CD14-positive monocyte (primary cell): Measurements from ENCODE around the gene NDST1. TPM values are rescaled to one million over a fixed set of nuclear protein-coding genes. Genes with fewer than 3 reads are reported as not detected.

Experiments
- DNase-seq, 3 donors: peaks; one replicate each; pipeline ENCODE4 v3.0.0-alpha.2; 2011 to 2022
- H2AFZ ChIP-seq: 2 replicates; pipeline ENCODE4 v1.6.0; 2012; ENCODE audit warnings: mild to moderate bottlenecking, low read depth, low read length, inconsistent platforms; ENCODE audit not compliant: insufficient read depth, poor library complexity, severe bottlenecking
- H3K27ac ChIP-seq, 2 donors: 1 replicate in 1 of 2; 2 replicates in 1 of 2; pipeline ENCODE4 v1.5.1; 2012 to 2013; ENCODE audit warnings: low read length in 2 of 2, control low read depth in 1 of 2, inconsistent platforms in 1 of 2, low read depth in 1 of 2, mild to moderate bottlenecking in 1 of 2
- H3K27me3 ChIP-seq, 2 donors: one replicate each; pipeline versions ENCODE4 v1.6.0 to v1.6.1; 2011 to 2013; ENCODE audit warnings: low read length in 2 of 2; ENCODE audit not compliant: control insufficient read depth in 2 of 2, insufficient read depth in 2 of 2
- H3K36me3 ChIP-seq, 2 donors: replicated peaks in 1 of 2; 1 replicate in 1 of 2; 2 replicates in 1 of 2; pipeline versions ENCODE4 v1.5.1 to v1.6.1; 2012 to 2013; ENCODE audit warnings: low read length in 2 of 2, control low read depth in 1 of 2, inconsistent platforms in 1 of 2, mild to moderate bottlenecking in 1 of 2; ENCODE audit not compliant: insufficient read depth in 2 of 2, control insufficient read depth in 1 of 2
- H3K4me1 ChIP-seq, 2 donors: 1 replicate in 1 of 2; 2 replicates in 1 of 2; pipeline versions ENCODE4 v1.5.1 to v1.6.1; 2012 to 2013; ENCODE audit warnings: low read length in 2 of 2, control low read depth in 1 of 2, inconsistent platforms in 1 of 2, mild to moderate bottlenecking in 1 of 2, moderate library complexity in 1 of 2; ENCODE audit not compliant: insufficient read depth in 2 of 2, control insufficient read depth in 1 of 2
- H3K4me2 ChIP-seq: replicated peaks from 2 replicates; pipeline ENCODE3; 2012; ENCODE audit warnings: low read length, moderate library complexity, mild to moderate bottlenecking; ENCODE audit not compliant: poor library complexity, severe bottlenecking; ENCODE audit errors: extremely low read depth
- H3K4me3 ChIP-seq, 3 experiments: fragments of 200-600 bp in 1 of 3; sonication (generic) in 1 of 3; replicated peaks in 1 of 3; 1 replicate in 2 of 3; 2 replicates in 1 of 3; pipeline ENCODE4 v1.5.1; 2011 to 2013; ENCODE audit warnings: low read length in 3 of 3, mild to moderate bottlenecking in 3 of 3, control low read depth in 2 of 3, low read depth in 2 of 3, inconsistent platforms in 1 of 3, moderate library complexity in 1 of 3
- H3K79me2 ChIP-seq: 2 replicates; pipeline ENCODE4 v1.6.0; 2012; ENCODE audit warnings: mild to moderate bottlenecking, control low read depth, inconsistent platforms, low read length, moderate library complexity; ENCODE audit not compliant: insufficient read depth
- H3K9ac ChIP-seq: 2 replicates; pipeline ENCODE4 v1.6.0; 2017; ENCODE audit warnings: low read length, mild to moderate bottlenecking; ENCODE audit not compliant: insufficient read depth, poor library complexity, severe bottlenecking
- H3K9me3 ChIP-seq, 2 donors: replicated peaks in 1 of 2; 1 replicate in 1 of 2; 2 replicates in 1 of 2; pipeline versions ENCODE4 v1.5.1 to v1.6.1; 2012 to 2013; ENCODE audit warnings: low read length in 2 of 2, control low read depth in 1 of 2; ENCODE audit not compliant: control insufficient read depth in 1 of 2, insufficient read depth in 1 of 2
- H4K20me1 ChIP-seq: 2 replicates; pipeline ENCODE4 v1.6.0; 2012; ENCODE audit warnings: mild to moderate bottlenecking, low read length, control low read depth, moderate library complexity; ENCODE audit not compliant: insufficient read depth
- H3K27ac Mint-ChIP-seq, 7 donors: one replicate each; pipeline ENCODE4 v1.8.0; 2020; ENCODE audit warnings: mild to moderate bottlenecking in 7 of 7, mixed read lengths in 7 of 7, moderate library complexity in 6 of 7, inconsistent platforms in 2 of 7
- H3K27me3 Mint-ChIP-seq, 3 donors: one replicate each; pipeline ENCODE4 v1.8.0; 2021 to 2022; ENCODE audit warnings: low read depth in 3 of 3, mild to moderate bottlenecking in 3 of 3, mixed read lengths in 3 of 3, moderate library complexity in 3 of 3, inconsistent platforms in 1 of 3
- H3K36me3 Mint-ChIP-seq, 2 donors: one replicate each; pipeline ENCODE4 v1.8.0; 2020; ENCODE audit warnings: mixed read lengths in 2 of 2, inconsistent platforms in 1 of 2, mild to moderate bottlenecking in 1 of 2
- H3K4me1 Mint-ChIP-seq: one replicate; pipeline ENCODE4 v1.8.0; 2020; ENCODE audit warnings: mild to moderate bottlenecking, mixed read lengths
- H3K4me3 Mint-ChIP-seq, 2 donors: one replicate each; pipeline ENCODE4 v1.8.0; 2020; ENCODE audit warnings: mild to moderate bottlenecking in 2 of 2, mixed read lengths in 2 of 2, moderate library complexity in 1 of 2
- H3K9me3 Mint-ChIP-seq, 7 donors: one replicate each; pipeline ENCODE4 v1.8.0; 2020 to 2022; ENCODE audit warnings: mixed read lengths in 7 of 7, mild to moderate bottlenecking in 6 of 7, moderate library complexity in 6 of 7, inconsistent platforms in 2 of 7
- CTCF ChIP-seq: fragments of 200-600 bp; IDR thresholded peaks from one replicate; pipeline ENCODE4 v1.8.0; 2022; ENCODE audit warnings: antibody characterized with exemption, mild to moderate bottlenecking
- WGBS: methylation state at CpG from one replicate; pipeline ENCODE4 v1.1.5; 2013; ENCODE audit warnings: missing lambda C conversion rate; ENCODE audit not compliant: insufficient coverage; 5-methylcytosine and 5-hydroxymethylcytosine counted together
- intact Hi-C, 2 donors: fragments of 100-400 bp; cut with micrococcal nuclease; formaldehyde crosslinking; loops; one replicate each; pipeline versions ENCODE4 v1.15.0 to v1.15.1; 2023
- polyA plus RNA-seq, 3 donors: library from polyadenylated mRNA; depleted of rRNA in 1 of 3; unstranded in 2 of 3; stranded (reverse) in 1 of 3; fragments of 300-500 nt in 2 of 3; fragments of >200 nt in 1 of 3; fragmentation: Illumina TruSeq in 2 of 3; gene quantifications; 1 replicate in 2 of 3; 2 replicates in 1 of 3; pipeline ENCODE4 v1.2.3, GENCODE V29; 2012 to 2021

NDST1 gene
- polyA plus RNA-seq, 3 donors, result 7.0 to 18.9 (median 7.5) TPM

DNA sequence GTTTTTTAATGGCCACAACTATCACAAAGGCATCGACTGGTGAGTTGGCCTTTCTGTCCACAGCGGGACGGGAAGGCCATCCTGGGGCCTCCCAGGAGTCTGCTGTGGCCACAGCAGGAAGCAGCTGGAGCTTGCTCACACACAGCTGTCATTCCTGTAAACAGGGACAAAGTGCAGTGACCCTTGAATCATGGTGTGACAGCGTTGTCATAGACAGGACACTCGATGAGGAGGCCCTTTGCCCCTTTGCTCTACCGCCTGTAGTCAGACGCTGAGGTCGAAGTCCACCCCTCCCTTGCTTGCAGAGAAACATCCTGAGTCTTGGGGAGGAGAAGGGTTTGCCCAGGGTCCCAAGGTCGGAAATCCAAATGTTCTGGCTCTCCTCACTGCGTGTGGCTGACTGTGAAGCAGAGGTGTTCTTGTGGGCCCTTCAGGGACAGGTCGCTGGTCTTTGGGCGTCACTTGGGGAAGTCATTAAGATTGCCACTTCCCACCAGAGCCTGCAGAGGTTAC is 35.1 kb downstream of the NDST1 start:
- no peaks in the 10 kb centered on the region for H3K4me1 ChIP-seq
- no peak overlapping the region for H3K4me2 ChIP-seq
- Mint-ChIP-seq H3K36me3 (peaks cover 76 to 95% of the 10 kb centered on the region in 2 donors), H3K27ac (peak overlapping the region in 5 of 7 donors; percentile 35 to 85 (median 48)), H3K9me3 (no peaks in the 10 kb centered on the region), H3K4me1 (peaks cover 7% of the 10 kb centered on the region), H3K4me3 (no peak overlapping the region), H3K27me3 (peaks cover 0 to 1% (median under 1%) of the 10 kb centered on the region in 3 donors)
- no peaks in the 10 kb centered on the region for H3K9me3 ChIP-seq
- no peak for TF ChIP-seq CTCF
- no peaks in the 10 kb centered on the region for H3K79me2 ChIP-seq
- H3K27me3 ChIP-seq, result no peaks in the 10 kb centered on the region
- peaks cover 88 to 91% of the 10 kb centered on the region in 2 donors for H3K36me3 ChIP-seq
- H3K4me3 ChIP-seq, result no peak overlapping the region
- intact Hi-C loops, result loop anchor here in 1 of 2 donors (5.0 kb wide), 1 partner anchor 86 kb away; no protein-coding TSS in a partner anchor
- H3K27ac ChIP-seq, result no peak overlapping the region
- H4K20me1 ChIP-seq, result peaks cover 14% of the 10 kb centered on the region
- no peak for DNase-seq
- 66% methylated on average over 6 of the region's 12 CpGs for WGBS
- no peak overlapping the region for H2AFZ ChIP-seq
- no peak overlapping the region for H3K9ac ChIP-seq

- H3K27ac Mint-ChIP-seq, result peak overlapping the region in 1 of 7 donors; percentile 81
- intact Hi-C loops, result loop anchor here in 1 of 2 donors (5.0 kb wide), 1 partner anchor 87 kb away; no protein-coding TSS in a partner anchor
- Histone ChIP-seq H3K9me3 (no peaks in the 10 kb centered on the region), H4K20me1 (peaks cover 9% of the 10 kb centered on the region), H3K4me3 (no peak overlapping the region), H3K27me3 (no peaks in the 10 kb centered on the region), H2AFZ (no peak overlapping the region), H3K4me2 (no peak overlapping the region), H3K4me1 (no peaks in the 10 kb centered on the region), H3K36me3 (peaks cover 87 to 89% of the 10 kb centered on the region in 2 donors), H3K9ac (no peak overlapping the region), H3K79me2 (no peaks in the 10 kb centered on the region), H3K27ac (no peak overlapping the region)
- peak; percentile 42 to 63 (median 61) for DNase-seq
- WGBS, result 44% methylated on average over 3 of the region's 8 CpGs
- no peaks in the 10 kb centered on the region for H3K9me3 Mint-ChIP-seq
- no peak overlapping the region for H3K4me3 Mint-ChIP-seq
- H3K4me1 Mint-ChIP-seq, result peaks cover 7% of the 10 kb centered on the region
- peak; percentile 93 for TF ChIP-seq CTCF
- peaks cover 77 to 93% of the 10 kb centered on the region in 2 donors for H3K36me3 Mint-ChIP-seq
- H3K27me3 Mint-ChIP-seq, result peaks cover 0 to 2% (median 1%) of the 10 kb centered on the region in 3 donors
These were observed 36.8 kb downstream of the NDST1 start for GRCh38 chr5:150544611-150545219.
